Choroid plexus epithelial cell (primary cell): Measurements from ENCODE around the gene NIN.
A peak's percentile ranks its signal among the peaks of the same experiment; 100 is the strongest.

ENCODE experiments used
- DNase-seq: peaks from one replicate; pipeline ENCODE4 v3.0.0-alpha.2; 2010; ENCODE audit warnings: low read depth
- H3K4me3 ChIP-seq: 2 replicates; pipeline ENCODE4 v1.5.1; 2011; ENCODE audit warnings: low read depth, mild to moderate bottlenecking, control low read depth, low read length, moderate library complexity
- TF ChIP-seq, protein P1 (sequence below): conservative IDR thresholded peaks from 2 replicates; pipeline ENCODE4 v1.5.1; 2011; ENCODE audit warnings: low read depth, mild to moderate bottlenecking, control low read depth, inconsistent platforms, low read length, moderate library complexity

NIN gene

DNA sequence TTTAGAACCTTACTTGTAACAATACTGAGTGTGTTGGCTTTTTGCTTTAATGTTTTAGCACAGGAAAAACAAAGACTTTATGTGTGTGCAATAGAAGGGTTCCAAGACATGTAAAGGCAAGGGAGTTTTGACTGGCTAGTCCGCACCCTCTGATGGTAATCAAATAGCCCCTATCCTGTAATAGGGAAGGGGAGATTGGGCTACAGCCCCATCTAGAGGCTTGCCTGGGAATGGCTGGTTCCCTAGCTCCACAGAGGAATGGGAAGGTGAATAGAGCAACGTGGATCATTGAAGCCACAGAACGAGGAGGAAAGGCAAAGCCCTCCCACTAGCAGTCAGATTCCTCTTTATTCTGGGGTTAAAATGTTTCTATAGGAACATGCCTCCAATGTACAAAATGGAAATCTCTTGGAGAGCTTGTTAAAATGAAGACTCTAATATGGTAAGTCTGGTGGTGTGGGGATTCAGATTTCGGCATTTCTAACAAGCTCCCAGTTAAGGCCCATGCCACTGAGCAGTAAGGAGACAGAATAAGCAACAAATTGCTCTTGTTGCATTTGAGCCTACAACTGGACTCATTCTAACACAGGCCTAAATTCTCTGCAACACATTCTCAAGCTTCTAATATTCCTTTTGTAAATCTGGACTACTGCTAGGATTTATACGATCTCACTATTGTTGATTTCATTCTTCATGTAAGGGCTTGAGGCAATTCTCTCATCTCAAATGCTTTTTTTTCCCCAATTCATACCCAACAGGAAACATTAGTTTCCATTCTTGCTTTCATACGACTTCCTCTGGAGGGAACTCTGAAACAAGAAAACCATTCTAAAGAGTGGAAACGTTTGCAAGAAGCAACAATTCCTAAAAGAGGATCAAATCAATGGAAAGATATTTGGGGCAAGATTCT, 57.1 kb downstream of the NIN start:
- no peak overlapping the region for H3K4me3 ChIP-seq
- DNase-seq = peak; percentile 70
- TF ChIP-seq, protein P1, sequence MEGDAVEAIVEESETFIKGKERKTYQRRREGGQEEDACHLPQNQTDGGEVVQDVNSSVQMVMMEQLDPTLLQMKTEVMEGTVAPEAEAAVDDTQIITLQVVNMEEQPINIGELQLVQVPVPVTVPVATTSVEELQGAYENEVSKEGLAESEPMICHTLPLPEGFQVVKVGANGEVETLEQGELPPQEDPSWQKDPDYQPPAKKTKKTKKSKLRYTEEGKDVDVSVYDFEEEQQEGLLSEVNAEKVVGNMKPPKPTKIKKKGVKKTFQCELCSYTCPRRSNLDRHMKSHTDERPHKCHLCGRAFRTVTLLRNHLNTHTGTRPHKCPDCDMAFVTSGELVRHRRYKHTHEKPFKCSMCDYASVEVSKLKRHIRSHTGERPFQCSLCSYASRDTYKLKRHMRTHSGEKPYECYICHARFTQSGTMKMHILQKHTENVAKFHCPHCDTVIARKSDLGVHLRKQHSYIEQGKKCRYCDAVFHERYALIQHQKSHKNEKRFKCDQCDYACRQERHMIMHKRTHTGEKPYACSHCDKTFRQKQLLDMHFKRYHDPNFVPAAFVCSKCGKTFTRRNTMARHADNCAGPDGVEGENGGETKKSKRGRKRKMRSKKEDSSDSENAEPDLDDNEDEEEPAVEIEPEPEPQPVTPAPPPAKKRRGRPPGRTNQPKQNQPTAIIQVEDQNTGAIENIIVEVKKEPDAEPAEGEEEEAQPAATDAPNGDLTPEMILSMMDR = peak; percentile 99

DNA sequence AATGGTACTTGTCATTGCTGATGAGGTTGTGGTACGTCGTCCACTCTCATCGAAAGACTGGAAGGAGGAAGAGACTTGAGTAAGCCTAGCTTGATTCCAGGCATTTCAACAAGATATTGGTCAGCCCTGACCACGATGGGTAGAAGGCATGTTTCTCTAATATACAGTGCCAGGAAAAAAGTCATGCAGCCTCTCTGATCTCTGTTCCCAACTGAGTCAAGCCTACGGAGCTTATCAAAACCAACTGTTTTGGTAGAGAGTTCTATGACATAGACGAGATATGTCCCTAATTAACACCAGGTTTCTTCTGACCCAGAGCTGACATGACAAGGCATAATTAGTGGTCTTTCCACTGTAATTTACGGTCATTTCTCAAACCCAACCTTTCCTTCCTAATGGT, 58.5 kb downstream of the NIN start:
- DNase-seq = no peak
- TF ChIP-seq, protein P1 = no peak
- no peak overlapping the region for H3K4me3 ChIP-seq

DNA sequence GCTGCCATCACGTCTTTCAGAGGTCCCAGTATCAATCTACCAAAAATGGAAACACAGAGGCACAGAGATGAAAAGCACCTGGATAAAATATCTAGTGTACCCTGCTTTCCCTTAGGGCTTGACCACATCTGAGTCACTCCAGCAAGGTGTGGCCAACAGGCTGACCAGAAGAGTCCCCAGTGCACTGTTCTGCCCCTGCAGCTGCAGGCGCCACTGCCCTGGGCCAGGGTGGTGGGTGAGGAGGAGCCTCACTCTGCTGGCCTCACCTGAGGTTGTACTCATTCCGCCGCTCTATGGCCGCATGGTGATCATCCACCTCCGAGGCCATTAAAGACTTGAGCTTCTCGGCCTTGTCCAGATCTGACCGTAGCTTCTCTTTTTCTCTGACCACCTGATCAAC, 60.4 kb downstream of the NIN start:
- DNase-seq = no peak
- TF ChIP-seq, protein P1 = no peak
- H3K4me3 ChIP-seq = no peak overlapping the region

- DNase-seq = no peak
- TF ChIP-seq, protein P1 = no peak
- H3K4me3 ChIP-seq = no peak overlapping the region
Measured at GRCh38 chr14:50769863-50770500, 61.0 kb downstream of the NIN start.

GRCh38 chr14:50768680-50769079, 62.3 kb downstream of the NIN start:
- no peak overlapping the region for H3K4me3 ChIP-seq
- DNase-seq = peak; percentile 39
- TF ChIP-seq, protein P1 = no peak

- TF ChIP-seq, protein P1 = no peak
- DNase-seq = peak; percentile 79
- no peak overlapping the region for H3K4me3 ChIP-seq
Measured at GRCh38 chr14:50766338-50766886, 64.5 kb downstream of the NIN start.
